ENCODE results near the gene PON2. TPM values are rescaled to one million over a fixed set of nuclear protein-coding genes. Genes with fewer than 3 reads are reported as not detected.

Gene PON2
- total RNA-seq, 1 experiment from 2014 or later, result 141 TPM

- no TSS peak for BruUV-seq (replicated peaks)
- CTCF ChIA-PET, result interaction anchor here (1.8 kb wide), 1 partner anchor 9 kb away, joined by 7 read pairs; the partner anchor contains the start of gene PON3
- peaks cover 39% of the 10 kb centered on the region for H3K36me3 Mint-ChIP-seq (ENCODE audit: insufficient read depth, unreplicated experiment)
These were observed 29.6 kb downstream of the PON2 start for GRCh38 chr7:95405208-95405607.

GRCh38 chr7:95404316-95404865 is 30.4 kb downstream of the PON2 start:
- BruUV-seq (replicated peaks), result no TSS peak
- Histone ChIP-seq H3K4me1 (no peaks in the 10 kb centered on the region), H3K4me3 (ENCODE audit: low read depth, low read length) (no peak overlapping the region), H3K27me3 (replicated peaks; ENCODE audit: control insufficient read depth, insufficient read depth, low read length) (no peaks in the 10 kb centered on the region), H3K36me3 (ENCODE audit: control insufficient read depth, insufficient read depth, low read length) (no peaks in the 10 kb centered on the region), H3K9me3 (no peaks in the 10 kb centered on the region)
- Mint-ChIP-seq H3K4me1 (ENCODE audit: low read depth, unreplicated experiment) (peaks cover 11% of the 10 kb centered on the region), H3K27me3 (ENCODE audit: insufficient read depth, unreplicated experiment) (no peaks in the 10 kb centered on the region), H3K4me3 (ENCODE audit: unreplicated experiment) (no peak overlapping the region), H3K36me3 (ENCODE audit: insufficient read depth, unreplicated experiment) (peaks cover 33% of the 10 kb centered on the region), H3K9me3 (ENCODE audit: unreplicated experiment) (no peaks in the 10 kb centered on the region), H3K27ac (ENCODE audit: unreplicated experiment) (no peak overlapping the region)
- CTCF ChIA-PET, result no interaction called here
- intact Hi-C loops (cut with micrococcal nuclease; ENCODE audit: unreplicated experiment), result no loop called here
- DNase-seq, result no peak
- POLR2A ChIA-PET, result no interaction called here
- no peak for TF ChIP-seq CTCF (IDR thresholded peaks at IDR 0.05; ENCODE audit: insufficient read depth in 1 of 2, low read depth in 1 of 2, low read length in 1 of 2, severe bottlenecking in 1 of 2, unreplicated experiment in 1 of 2)

More at GRCh38 chr7:95405208-95405607, 29.6 kb downstream of the PON2 start:
- H3K36me3 ChIP-seq (ENCODE audit: control insufficient read depth, insufficient read depth, low read length), result no peaks in the 10 kb centered on the region; the same call in 1 of the 2 replicates
- no peaks in the 10 kb centered on the region for H3K4me1 ChIP-seq
- H3K27me3 ChIP-seq (replicated peaks; ENCODE audit: control insufficient read depth, insufficient read depth, low read length), result no peaks in the 10 kb centered on the region
- Mint-ChIP-seq H3K27ac (ENCODE audit: unreplicated experiment) (no peak overlapping the region), H3K27me3 (ENCODE audit: insufficient read depth, unreplicated experiment) (no peaks in the 10 kb centered on the region), H3K4me1 (ENCODE audit: low read depth, unreplicated experiment) (peaks cover 11% of the 10 kb centered on the region), H3K9me3 (ENCODE audit: unreplicated experiment) (no peaks in the 10 kb centered on the region), H3K4me3 (ENCODE audit: unreplicated experiment) (no peak overlapping the region)
- no peaks in the 10 kb centered on the region for H3K9me3 ChIP-seq
- H3K4me3 ChIP-seq (ENCODE audit: low read depth, low read length), result no peak overlapping the region
- DNase-seq, result no peak
- POLR2A ChIA-PET, result no interaction called here
- no peak for TF ChIP-seq CTCF (IDR thresholded peaks at IDR 0.05; ENCODE audit: insufficient read depth in 1 of 2, low read depth in 1 of 2, low read length in 1 of 2, severe bottlenecking in 1 of 2, unreplicated experiment in 1 of 2)
- intact Hi-C loops (cut with micrococcal nuclease; ENCODE audit: unreplicated experiment), result no loop called here

GRCh38 chr7:95398155-95398940 is 36.5 kb downstream of the PON2 start:
- CTCF ChIA-PET, result interaction anchor here (1.5 to 3.6 kb wide), 2 partner anchors 12 to 79 kb away, joined by 4 to 70 read pairs; no protein-coding TSS in a partner anchor
- Histone ChIP-seq H3K9me3 (no peaks in the 10 kb centered on the region), H3K27me3 (replicated peaks; ENCODE audit: control insufficient read depth, insufficient read depth, low read length) (no peaks in the 10 kb centered on the region), H3K36me3 (ENCODE audit: control insufficient read depth, insufficient read depth, low read length) (no peaks in the 10 kb centered on the region), H3K4me1 (peaks cover 9% of the 10 kb centered on the region; the same call in 1 of the 2 replicates), H3K4me3 (ENCODE audit: low read depth, low read length) (no peak overlapping the region)
- intact Hi-C loops (cut with micrococcal nuclease; ENCODE audit: unreplicated experiment), result no loop called here
- Mint-ChIP-seq H3K4me1 (ENCODE audit: low read depth, unreplicated experiment) (peaks cover 11% of the 10 kb centered on the region), H3K36me3 (ENCODE audit: insufficient read depth, unreplicated experiment) (peaks cover 13% of the 10 kb centered on the region), H3K27me3 (ENCODE audit: insufficient read depth, unreplicated experiment) (no peaks in the 10 kb centered on the region), H3K27ac (ENCODE audit: unreplicated experiment) (no peak overlapping the region), H3K9me3 (ENCODE audit: unreplicated experiment) (no peaks in the 10 kb centered on the region), H3K4me3 (ENCODE audit: unreplicated experiment) (peak overlapping the region; percentile 82)
- TF ChIP-seq CTCF (IDR thresholded peaks at IDR 0.05; ENCODE audit: insufficient read depth in 1 of 2, low read depth in 1 of 2, low read length in 1 of 2, severe bottlenecking in 1 of 2, unreplicated experiment in 1 of 2), result no peak
- BruUV-seq (replicated peaks), result no TSS peak
- POLR2A ChIA-PET, result interaction anchor here (0.7 kb wide), 1 partner anchor 43 kb away, joined by 3 read pairs; no protein-coding TSS in a partner anchor
- peak in 1 of 2 experiments; percentile 16 for DNase-seq
